Measurements from ENCODE around the gene SOST. TPM values are rescaled to one million over a fixed set of nuclear protein-coding genes. Genes with fewer than 3 reads are reported as not detected.

Gene SOST
- total RNA-seq = not detected

DNA sequence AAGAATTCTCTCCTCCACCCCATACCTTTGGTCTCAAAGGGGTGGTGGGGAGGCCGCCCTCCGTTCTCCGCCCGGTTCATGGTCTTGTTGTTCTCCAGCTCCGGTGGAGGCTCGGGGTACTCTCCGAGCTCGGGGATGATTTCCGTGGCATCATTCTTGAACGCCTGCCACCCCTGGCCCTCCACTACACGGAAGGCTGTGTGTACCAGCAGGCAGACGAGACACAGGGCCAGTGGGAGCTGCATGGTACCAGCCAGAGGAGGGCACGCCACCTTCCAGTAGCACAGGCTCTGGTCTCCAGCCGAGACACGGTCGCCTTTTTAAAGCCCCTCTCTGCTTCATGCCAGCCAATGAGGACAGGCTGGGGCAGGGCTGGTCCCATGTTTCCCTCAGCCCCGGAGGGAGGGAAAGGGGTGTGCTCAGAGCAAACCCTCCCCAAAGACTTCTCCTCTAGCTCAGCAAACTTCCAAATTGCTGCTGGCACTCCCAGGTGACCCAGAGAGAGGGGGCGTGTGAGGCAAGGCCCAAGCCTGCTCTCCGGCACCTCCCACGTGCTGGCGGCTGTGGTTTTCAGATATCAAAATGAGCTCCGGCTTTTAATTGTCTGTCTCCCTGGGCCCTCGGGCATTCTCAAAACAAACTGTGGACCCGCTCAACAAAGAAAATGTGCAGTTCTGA is at the start of gene SOST:
TSS of gene SOST (minus strand) at position 295 of the 678 bp plus-strand sequence. CDS start at position 245, 50 bp downstream.
- in situ Hi-C loops (cut with MboI; ENCODE audit: low pct_ligation_motif_present in 1 of 4, low pct_unique_long_range_greater_than_20kb in 1 of 4, low sequenced_read_pairs in 3 of 4) (loop anchor here in 2 of 4 donors (10.0 kb wide), 1 partner anchor 54 kb away; no protein-coding TSS in a partner anchor), intact Hi-C loops (cut with DNase I; ENCODE audit: low total_unique reads) (loop anchor here (10.0 kb wide), 1 partner anchor 184 kb away; no protein-coding TSS in a partner anchor)
- no peaks in the 10 kb centered on the region for H3K36me3 ChIP-seq
- peaks cover 0 to 14% (median 10%) of the 10 kb centered on the region in 4 donors for H3K4me1 ChIP-seq
- no peak within 1 kb of the TSS for H3K27ac ChIP-seq
- no peak for DNase-seq
- WGBS, 2 donors (ENCODE audit: low coverage in 1 of 2) = 84 to 90% methylated on average over 8 to 24 of the region's 24 CpGs
- TF ChIP-seq EP300 (IDR thresholded peaks at IDR 0.05; ENCODE audit: low read depth) = no peak
- no peak for TF ChIP-seq POLR2A (IDR thresholded peaks at IDR 0.05)
- TF ChIP-seq, protein P1, sequence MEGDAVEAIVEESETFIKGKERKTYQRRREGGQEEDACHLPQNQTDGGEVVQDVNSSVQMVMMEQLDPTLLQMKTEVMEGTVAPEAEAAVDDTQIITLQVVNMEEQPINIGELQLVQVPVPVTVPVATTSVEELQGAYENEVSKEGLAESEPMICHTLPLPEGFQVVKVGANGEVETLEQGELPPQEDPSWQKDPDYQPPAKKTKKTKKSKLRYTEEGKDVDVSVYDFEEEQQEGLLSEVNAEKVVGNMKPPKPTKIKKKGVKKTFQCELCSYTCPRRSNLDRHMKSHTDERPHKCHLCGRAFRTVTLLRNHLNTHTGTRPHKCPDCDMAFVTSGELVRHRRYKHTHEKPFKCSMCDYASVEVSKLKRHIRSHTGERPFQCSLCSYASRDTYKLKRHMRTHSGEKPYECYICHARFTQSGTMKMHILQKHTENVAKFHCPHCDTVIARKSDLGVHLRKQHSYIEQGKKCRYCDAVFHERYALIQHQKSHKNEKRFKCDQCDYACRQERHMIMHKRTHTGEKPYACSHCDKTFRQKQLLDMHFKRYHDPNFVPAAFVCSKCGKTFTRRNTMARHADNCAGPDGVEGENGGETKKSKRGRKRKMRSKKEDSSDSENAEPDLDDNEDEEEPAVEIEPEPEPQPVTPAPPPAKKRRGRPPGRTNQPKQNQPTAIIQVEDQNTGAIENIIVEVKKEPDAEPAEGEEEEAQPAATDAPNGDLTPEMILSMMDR (IDR thresholded peaks at IDR 0.05) = no peak
- TF ChIP-seq POLR2AphosphoS5 (IDR thresholded peaks at IDR 0.05) = no peak
- no peak within 1 kb of the TSS for H3K4me3 ChIP-seq
- no peaks in the 10 kb centered on the region for H3K9me3 ChIP-seq
- H3K27me3 ChIP-seq = peaks cover 50% of the 10 kb centered on the region

DNA sequence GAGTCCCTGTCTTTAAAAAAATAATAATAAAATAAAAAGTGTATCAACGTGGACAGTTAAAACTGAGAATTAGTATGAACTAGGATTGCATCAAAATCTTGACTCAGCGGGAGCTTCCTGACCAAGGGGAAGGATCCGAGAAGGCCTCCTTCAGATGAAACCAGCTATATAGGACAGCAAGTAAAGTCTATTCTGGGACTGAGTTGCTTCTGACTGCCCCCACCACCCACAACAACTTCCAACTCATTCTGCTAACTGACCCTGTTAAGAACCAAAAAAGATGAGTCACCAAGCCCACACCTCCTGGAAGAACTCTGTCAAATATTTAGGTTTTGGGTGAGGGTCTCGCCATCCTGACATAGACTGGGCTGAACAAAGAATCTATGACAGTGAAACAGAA is 49.5 kb upstream of the SOST start:
- Histone ChIP-seq H3K4me3 (no peak overlapping the region), H3K9me3 (no peaks in the 10 kb centered on the region), H3K27ac (no peak overlapping the region), H3K27me3 (no peaks in the 10 kb centered on the region), H3K36me3 (no peaks in the 10 kb centered on the region), H3K4me1 (no peaks in the 10 kb centered on the region)
- in situ Hi-C loops (cut with MboI; ENCODE audit: low pct_ligation_motif_present in 1 of 4, low pct_unique_long_range_greater_than_20kb in 1 of 4, low sequenced_read_pairs in 3 of 4) = no loop called here
- TF ChIP-seq POLR2A (IDR thresholded peaks at IDR 0.05) (no peak), EP300 (IDR thresholded peaks at IDR 0.05; ENCODE audit: low read depth) (no peak), POLR2AphosphoS5 (IDR thresholded peaks at IDR 0.05) (no peak)
- TF ChIP-seq, protein P1 (IDR thresholded peaks at IDR 0.05) = no peak
- no peak for DNase-seq
- intact Hi-C loops (cut with DNase I; ENCODE audit: low total_unique reads) = no loop called here
- 72 to 78% methylated on average over 3 to 4 of the region's 4 CpGs for WGBS, 2 donors (ENCODE audit: low coverage in 1 of 2)

GRCh38 chr17:43805117-43805516 is 46.5 kb upstream of the SOST start:
- no peak for DNase-seq
- in situ Hi-C loops (cut with MboI; ENCODE audit: low pct_ligation_motif_present in 1 of 4, low pct_unique_long_range_greater_than_20kb in 1 of 4, low sequenced_read_pairs in 3 of 4) = no loop called here
- Histone ChIP-seq H3K27me3 (no peaks in the 10 kb centered on the region), H3K27ac (no peak overlapping the region), H3K36me3 (no peaks in the 10 kb centered on the region), H3K4me1 (no peaks in the 10 kb centered on the region), H3K4me3 (no peak overlapping the region), H3K9me3 (no peaks in the 10 kb centered on the region)
- TF ChIP-seq POLR2A (IDR thresholded peaks at IDR 0.05) (no peak), EP300 (IDR thresholded peaks at IDR 0.05; ENCODE audit: low read depth) (no peak), POLR2AphosphoS5 (IDR thresholded peaks at IDR 0.05) (no peak)
- TF ChIP-seq, protein P1 (IDR thresholded peaks at IDR 0.05) = no peak
- intact Hi-C loops (cut with DNase I; ENCODE audit: low total_unique reads) = no loop called here

DNA sequence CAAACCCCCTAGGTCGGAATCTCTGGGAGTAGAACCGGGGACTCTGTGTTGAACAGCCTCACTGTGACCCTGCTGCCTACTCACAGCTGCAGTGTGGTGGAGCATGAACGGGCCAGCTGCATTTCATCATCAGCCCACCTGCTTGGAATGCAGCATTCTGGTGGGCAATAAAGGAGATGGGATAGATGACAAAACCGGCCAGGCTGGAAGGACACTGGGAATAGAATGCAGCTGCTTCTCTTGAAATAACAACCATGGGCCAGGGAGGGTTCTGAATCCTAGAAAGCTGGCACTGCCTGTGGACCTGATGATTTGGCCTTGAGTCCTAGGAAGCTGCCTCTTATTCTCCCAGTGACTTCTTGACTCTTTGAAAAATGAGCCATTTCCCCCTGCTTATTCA is 45.2 kb upstream of the SOST start:
- H3K27me3 ChIP-seq = no peaks in the 10 kb centered on the region
- TF ChIP-seq EP300 (IDR thresholded peaks at IDR 0.05; ENCODE audit: low read depth) (no peak), POLR2AphosphoS5 (IDR thresholded peaks at IDR 0.05) (no peak), POLR2A (IDR thresholded peaks at IDR 0.05) (no peak)
- TF ChIP-seq, protein P1 (IDR thresholded peaks at IDR 0.05) = no peak
- H3K36me3 ChIP-seq = no peaks in the 10 kb centered on the region
- no peak for DNase-seq
- WGBS, 2 donors (ENCODE audit: low coverage in 1 of 2) = 70 to 72% methylated on average over 2 to 4 of the region's 4 CpGs
- no peak overlapping the region for H3K27ac ChIP-seq
- no peaks in the 10 kb centered on the region for H3K4me1 ChIP-seq
- no peak overlapping the region for H3K4me3 ChIP-seq
- in situ Hi-C loops (cut with MboI; ENCODE audit: low pct_ligation_motif_present in 1 of 4, low pct_unique_long_range_greater_than_20kb in 1 of 4, low sequenced_read_pairs in 3 of 4) (no loop called here), intact Hi-C loops (cut with DNase I; ENCODE audit: low total_unique reads) (no loop called here)
- H3K9me3 ChIP-seq = no peaks in the 10 kb centered on the region
